HG03060 (cell line): ENCODE data around the gene NOC2L.
"Not testable (repeated sequence)": the region's sequence is repeated elsewhere in the genome, so short reads cannot be mapped to it uniquely, and the experiment has no call there.

Experiments used
- ATAC-seq: cut with Tn5 transposase; IDR thresholded peaks from one replicate; pipeline ENCODE4 v1.9.1; 2021; ENCODE audit warnings: low read depth, moderate number of reproducible peaks; ENCODE audit not compliant: unreplicated experiment

Gene NOC2L

DNA sequence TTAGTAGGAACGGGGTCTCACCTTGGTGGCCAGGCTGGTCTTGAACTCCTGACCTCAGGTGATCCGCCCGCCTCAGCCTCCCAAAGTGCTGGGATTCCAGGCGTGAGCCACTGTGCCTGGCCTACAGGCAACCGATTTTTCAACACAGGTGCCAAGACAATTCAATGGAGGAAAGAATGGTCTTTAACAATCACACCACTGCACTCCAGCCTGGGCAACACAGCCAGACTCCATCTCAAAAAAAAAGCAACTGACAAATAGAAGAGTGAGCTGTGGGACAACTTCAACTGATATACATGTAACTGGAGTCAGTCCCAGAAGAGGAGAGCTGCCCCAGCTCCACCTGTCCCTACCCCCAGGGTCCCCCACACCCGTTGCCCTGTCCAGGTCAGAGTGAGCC, 35.5 kb upstream of the NOC2L start:
- not testable (repeated sequence) for ATAC-seq

DNA sequence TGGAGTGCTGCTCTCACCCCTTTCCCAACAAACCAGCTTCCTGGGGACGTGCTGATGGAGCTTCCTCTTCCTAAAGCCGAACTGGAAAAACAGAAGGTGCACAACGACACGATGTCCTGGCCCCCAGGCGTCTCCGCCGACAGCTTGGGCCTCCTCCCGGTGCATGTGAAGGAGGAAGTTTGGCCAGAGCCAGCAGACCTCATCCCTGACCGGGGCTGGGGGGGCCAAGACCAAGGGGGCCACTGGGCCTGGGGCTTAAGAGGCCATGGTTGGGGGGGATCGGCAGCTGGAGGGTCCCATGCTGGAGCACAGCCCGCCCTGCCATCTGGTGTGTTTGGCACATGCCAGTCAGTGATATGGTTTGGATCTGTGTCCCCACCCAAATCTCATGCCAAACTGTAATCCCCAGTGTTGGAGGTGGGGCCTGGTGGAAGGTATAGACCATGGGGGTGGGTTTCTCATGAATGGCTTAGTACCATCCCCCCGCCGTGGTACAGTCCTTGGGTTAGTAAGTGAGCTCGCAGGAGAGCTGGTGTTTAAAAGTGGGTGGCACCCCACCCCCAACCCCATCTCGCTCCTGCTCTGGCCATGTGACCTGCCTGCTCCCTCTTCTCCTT, 34.4 kb upstream of the NOC2L start:
- no peak for ATAC-seq

GRCh38 chr1:992362-992761, 33.3 kb upstream of the NOC2L start:
- ATAC-seq = no peak

- ATAC-seq = no peak
Observed at GRCh38 chr1:991895-992294, 32.8 kb upstream of the NOC2L start.

DNA sequence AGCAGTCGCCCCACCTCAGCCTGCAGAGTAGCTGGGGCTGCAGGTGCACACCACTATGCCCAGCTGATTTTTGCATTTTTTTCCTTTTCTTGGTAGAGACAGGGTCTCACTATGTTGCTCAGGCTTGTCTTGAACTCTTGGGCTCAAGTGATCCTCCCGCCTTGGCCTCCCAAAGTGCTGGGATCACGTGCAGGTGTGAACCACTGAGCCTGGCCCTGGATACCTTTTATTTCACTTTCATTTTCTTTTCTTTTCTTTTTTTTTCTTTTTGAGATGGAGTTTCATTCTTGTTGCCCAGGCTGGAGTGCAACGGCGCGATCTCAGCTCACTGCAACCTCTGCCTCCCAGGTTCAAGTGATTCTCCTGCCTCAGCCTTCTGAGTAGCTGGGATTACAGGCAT, 32.2 kb upstream of the NOC2L start:
- ATAC-seq = not testable (repeated sequence)

DNA sequence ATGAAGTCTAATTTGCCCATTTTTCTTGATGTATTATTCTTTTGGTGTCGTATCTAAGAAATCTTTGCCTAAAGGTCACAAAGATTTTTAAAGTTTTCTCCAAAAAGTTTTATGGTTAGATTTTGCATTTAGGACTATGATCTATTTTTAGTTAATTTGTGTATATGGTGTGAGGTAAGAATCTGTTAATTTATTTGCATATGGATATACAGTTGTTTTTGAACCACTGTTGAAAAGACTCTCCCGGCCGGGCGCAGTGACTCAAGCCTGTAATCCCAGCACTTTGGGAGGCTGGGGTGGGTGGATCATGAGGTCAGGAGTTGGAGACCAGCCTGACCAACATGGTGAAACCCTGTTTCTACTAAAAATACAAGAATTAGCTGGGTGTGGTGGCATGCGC, 29.0 kb upstream of the NOC2L start:
- not testable (repeated sequence) for ATAC-seq

DNA sequence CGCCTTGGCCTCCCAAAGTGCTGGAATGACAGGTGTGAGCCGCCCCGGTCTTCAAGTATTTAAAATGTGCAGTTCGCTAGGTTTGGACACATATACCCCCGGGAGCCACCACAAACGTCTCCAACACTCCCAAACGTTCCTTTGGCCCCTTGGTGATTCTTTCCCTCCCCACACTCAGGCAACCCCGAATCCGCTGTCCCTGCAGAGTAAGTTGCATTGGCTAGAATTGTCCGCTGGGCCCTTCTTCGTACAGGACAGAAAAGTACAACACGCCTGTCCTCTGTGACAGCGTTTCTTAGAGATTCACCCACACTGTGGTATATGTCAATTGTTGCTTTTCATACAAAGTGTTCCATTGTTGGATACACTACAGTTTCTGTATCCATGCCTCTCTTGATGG, 26.1 kb upstream of the NOC2L start:
- no peak for ATAC-seq

DNA sequence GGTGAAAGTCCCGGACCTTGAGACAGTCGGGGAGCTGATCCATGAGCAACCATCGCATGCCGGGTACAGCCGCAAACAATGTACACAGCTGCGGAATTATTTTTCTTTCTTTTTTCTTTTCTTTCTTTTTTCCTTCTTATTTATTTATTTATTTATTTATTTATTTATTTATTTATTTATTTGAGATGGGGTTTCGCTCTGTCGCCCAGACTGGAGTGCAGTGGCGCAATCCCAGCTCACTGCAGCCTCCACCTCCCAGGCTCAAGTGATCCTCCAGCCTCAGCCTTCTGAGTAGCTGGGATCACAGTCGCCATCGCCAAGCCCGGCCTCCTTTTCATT, 25.4 kb upstream of the NOC2L start:
- no peak for ATAC-seq

DNA sequence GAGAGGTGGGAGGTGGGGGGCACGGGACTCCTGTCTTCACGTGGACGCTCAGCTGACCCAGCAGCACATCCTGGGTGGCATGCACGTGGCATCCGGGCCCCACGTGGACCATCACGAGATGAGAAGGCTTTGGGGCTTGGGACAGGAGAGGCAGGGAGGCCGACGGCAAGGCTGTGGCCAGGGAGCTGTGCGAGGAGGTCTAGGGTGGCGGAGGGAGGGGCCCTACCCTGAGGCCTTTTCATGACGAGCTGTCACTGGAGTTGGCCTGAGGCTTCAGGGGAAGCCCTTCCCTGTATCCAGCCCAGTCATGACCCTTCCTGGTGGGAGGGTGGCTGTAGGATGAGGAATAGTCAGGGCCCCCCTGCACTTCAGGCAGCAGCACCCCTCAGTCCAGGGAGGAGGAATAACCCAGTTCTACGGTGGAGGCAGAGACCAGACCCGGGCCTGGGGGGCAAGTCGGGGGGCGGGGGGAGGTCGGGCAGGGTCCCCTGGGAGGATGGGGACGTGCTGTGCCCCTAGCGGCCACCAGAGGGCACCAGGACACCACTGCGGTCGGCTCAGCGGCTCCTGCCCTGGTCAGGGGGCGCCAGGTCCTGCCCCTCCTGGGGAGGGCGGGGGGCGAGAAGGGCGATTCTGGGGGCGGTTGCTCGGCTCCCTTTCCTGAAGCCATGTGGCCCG, 24.9 kb upstream of the NOC2L start:
- ATAC-seq = no peak

- no peak for ATAC-seq
Observed at GRCh38 chr1:982765-983436, 23.8 kb upstream of the NOC2L start.

DNA sequence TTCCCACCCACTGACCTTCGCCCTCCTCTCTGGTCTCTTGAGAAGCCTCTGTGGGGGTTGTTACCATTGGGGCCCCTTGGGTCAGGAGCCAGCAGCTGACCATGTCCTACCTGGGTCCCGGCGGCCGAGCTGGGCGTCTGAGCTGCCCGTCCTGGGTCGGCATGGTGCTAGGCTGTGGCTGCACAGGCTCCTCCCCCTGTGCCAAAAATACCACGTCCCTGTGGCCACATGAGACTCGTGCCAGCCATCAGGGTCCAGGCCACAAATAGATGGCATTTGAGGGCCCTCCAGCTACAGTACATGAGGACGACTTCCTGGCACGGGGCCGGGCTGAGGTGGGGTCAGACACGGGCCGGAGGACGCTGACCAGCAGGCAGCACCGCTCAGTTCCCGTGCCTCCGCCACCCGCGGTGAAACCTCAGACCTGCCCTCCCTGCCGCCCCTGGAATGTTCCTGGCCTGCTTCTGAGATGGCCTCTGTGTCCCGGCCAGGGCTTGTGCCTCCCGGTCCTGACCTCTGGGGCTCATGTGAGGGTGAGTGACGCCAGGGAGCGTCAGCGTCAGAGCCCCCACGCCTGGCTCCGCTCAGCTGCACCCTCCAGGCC, 23.0 kb upstream of the NOC2L start, which contains the start of gene PERM1:
PERM1 (minus strand) TSS at position 139 of the 604 bp plus-strand sequence. CDS start 1,064 bp downstream, outside the sequence.
- no peak for ATAC-seq

DNA sequence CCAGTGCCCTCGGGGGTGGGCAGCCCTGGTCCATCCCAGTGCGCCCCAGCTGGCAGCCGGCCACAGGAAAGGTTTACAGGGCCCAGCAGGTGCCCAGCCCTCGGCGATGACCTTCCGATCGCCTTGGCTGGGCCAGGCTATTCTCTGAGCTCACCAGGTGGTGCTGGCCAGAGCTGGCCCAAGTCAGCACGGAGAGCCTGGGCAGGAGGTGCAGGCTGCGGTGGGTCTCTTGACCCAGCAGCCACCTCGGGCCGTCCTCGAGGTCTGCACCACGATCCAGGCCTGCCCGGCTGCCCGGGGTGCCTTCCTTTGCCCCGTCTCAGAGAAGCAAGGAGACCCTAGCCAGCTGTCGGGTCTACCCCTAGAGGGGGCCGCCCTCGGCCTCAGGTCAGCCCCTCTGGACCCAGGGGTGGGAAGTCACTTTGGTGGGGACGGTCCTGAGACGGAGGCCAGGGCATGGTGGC, 22.5 kb upstream of the NOC2L start:
- no peak for ATAC-seq

DNA sequence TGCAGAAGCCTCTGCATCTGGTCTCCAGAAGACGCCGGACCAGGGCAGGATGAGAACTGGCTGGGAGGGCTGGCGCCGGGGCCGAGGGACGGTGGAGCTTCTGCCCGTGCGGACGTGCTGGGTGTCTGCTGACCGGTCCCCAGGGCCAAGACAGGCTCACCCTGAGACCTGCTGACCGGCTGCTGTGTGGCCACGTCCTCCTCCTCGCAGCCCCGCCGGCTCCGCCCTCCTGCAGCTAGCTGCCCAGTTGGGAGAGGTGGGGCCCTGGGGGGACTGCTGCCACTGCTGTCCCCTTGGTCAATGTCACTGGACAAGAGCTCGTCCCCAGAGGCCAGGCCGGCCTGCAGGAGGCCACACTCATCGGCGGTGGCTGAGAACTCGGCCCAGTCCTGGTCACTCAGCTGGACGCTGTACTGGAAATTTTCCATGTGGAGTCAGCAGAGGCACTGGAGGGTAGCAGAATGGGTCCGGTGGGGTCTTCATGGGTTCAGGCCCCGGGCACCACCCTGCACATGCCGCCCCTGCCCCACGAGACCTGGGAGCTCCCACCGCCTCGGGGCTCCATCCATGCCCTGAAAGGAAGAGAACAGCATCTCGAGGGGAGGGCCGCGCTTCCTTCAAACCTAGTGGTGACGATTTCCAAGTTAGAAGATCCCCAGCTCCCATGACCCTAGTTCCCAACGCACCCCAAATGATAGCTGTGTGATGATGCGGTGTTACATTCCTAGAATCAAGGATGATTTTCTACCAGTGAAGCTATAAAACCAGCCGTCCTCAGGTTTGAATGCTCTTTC, 21.7 kb upstream of the NOC2L start:
- no peak for ATAC-seq

- no peak for ATAC-seq
Observed at GRCh38 chr1:980137-980571, 21.1 kb upstream of the NOC2L start.

DNA sequence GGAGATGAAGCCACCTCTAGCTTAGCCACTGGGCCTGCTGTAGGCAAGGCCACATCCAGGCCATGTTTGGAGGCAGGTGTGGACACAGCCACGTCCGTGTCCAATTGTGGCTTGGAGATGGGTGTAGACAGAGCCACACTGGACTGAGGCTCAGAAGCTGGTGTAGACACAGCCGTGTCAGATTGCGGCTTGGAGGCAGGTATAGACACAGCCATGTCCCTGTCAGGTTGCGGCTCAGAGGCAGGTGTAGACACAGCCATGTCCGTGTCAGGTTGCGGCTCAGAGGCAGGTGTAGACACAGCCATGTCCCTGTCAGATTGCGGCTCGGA, 20.7 kb upstream of the NOC2L start:
- no peak for ATAC-seq

GRCh38 chr1:978835-979743, 20.0 kb upstream of the NOC2L start:
- ATAC-seq = no peak

GRCh38 chr1:978069-978834, 19.2 kb upstream of the NOC2L start:
- no peak for ATAC-seq

GRCh38 chr1:976791-977190, 17.7 kb upstream of the NOC2L start:
- not testable (repeated sequence) for ATAC-seq
